HL-60 (cell line): ENCODE data around the gene BCL11B.

ENCODE experiments used
- CTCF ChIP-seq: IDR thresholded peaks from one replicate; pipeline ENCODE4 v1.5.1; 2011; ENCODE audit warnings: low read length, control low read depth, inconsistent platforms; ENCODE audit not compliant: insufficient read depth
- GABPA ChIP-seq: IDR thresholded peaks from 2 replicates; pipeline ENCODE4 v1.6.1; 2012; ENCODE audit warnings: low read depth
- POLR2AphosphoS5 ChIP-seq: IDR thresholded peaks from 2 replicates; pipeline ENCODE4 v1.6.1; 2012; ENCODE audit warnings: low read depth
- REST ChIP-seq: IDR thresholded peaks from 2 replicates; pipeline ENCODE4 v1.6.1; 2012; ENCODE audit warnings: low read depth; ENCODE audit not compliant: insufficient replicate concordance
- SPI1 ChIP-seq: IDR thresholded peaks from 2 replicates; pipeline ENCODE4 v1.6.1; 2012; ENCODE audit warnings: low read depth, mild to moderate bottlenecking, borderline replicate concordance

GRCh38 chr14:99234961-99235571 lies 36.9 kb downstream of the BCL11B start:
- TF ChIP-seq CTCF (no peak), REST (no peak), GABPA (no peak), POLR2AphosphoS5 (no peak), SPI1 (no peak)
